HG03460 (cell line): ENCODE results near the gene PRKN.

Experiments
- ATAC-seq: cut with Tn5 transposase; IDR thresholded peaks from one replicate; pipeline ENCODE4 v1.9.1; 2021; ENCODE audit not compliant: unreplicated experiment

PRKN gene

DNA sequence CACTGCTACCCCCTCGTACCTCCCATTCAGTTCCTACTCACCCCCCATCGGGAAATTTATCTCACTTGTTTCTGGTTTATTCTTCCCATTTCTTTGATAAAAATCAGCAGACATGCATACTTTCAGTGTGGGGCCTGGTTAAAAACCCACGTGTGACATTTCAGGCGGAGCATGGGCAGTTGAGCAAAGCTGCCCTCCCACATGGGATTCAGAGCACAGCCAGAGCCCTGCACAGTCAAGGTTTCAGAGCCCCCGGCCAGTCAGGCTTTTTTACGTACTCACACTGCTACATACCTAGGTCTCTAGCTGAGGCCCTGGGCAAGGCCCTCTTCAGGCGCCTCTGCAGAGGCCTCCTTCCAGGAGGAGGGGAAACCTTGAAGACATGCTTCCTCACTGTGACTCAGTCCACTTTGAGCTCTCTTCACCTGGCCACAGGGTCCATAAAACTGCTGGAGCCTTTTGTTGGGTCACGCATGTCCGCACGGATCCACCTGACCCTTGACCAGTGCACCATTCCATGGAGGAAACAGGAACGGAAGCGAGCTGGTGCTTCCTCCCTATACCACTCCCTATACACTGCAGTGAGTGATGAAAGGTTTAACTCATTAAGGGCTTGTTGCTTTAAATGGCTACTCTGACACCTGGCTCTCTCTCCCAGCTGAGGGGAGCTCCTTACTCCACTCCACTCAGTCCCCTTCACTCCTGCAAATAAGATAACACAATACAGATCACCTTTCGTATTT lies 713.3 kb downstream of the PRKN start:
- ATAC-seq: no peak

DNA sequence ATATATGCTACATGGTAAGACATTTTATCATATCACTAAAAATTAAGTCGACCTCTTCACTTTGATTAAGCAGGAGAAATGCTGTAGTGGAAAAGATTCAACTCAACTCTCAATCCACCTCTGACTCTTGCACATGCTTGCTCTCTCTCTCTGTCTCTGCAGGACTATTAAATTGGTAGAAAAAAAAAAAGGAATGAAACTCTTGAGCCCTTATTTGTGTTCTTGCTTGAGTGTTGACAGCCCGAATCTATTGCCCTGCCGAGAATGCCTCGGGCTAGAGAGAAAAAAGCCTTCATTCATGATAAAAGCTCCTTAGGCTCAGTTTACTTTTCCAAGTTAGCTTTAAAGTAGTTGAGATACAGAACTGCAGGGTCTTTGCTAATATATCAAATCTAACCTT lies 722.2 kb downstream of the PRKN start:
- no peak for ATAC-seq

DNA sequence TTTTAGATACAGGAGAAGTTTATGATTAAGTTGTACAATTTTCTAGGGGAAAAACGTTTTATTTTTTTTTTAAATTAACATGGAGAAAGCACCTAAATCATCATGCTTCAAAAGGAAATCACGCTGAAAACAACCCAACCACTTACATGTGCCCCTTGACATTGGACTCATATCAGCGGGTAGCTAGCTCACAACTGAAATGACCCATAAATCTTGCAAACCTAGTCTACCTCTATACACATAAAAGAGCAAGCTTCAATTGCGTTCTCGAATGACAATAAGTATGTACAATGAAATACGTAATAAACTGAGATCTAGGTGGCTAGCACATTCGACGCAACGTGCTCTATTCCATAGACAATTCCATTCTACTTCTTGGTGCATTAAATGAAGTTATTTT lies 730.8 kb downstream of the PRKN start:
- ATAC-seq: no peak

DNA sequence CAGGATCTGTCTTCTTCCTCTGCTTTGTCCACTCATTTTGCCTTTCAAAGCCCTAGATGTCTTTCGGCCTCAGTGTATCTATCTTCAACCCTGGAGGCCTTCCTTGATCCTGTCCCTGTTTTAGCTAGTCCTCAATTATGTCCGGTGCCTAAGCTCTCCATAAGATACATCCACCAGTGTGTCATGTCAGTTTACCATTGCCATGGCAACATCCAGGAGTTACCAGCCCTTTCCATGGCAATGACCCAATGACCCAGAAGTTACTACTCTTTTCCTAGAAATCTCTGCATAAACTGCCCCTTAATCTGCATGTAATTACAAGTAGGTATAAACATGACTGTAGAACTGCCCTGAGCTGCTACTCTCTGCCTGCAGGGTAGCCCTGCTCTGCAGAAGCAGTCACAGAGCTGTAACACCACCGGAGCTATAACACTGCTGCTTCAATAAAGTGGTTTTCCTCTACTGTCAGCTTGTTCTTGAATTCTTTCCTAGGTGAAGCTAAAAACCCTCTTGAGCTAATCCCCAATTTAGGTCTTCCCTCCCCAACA lies 741.6 kb downstream of the PRKN start:
- no peak for ATAC-seq

DNA sequence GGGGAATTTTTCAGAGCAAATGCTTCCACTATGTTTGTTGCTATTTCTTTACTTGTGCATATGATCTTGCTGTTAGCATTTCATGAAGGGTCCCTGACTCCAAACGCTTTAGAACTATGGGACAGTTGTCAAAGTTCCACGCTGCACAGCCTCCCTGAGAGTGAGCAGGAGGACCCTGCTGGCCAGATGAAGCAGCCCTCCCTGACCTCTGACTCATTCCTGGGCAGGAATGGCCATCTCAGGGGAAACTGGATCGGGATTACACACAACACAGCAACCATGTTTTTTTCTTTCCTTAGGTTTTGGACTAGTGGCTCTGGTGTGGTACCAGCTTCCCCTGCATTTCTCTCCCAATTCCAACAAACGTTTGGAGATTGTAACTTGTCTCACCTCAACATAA lies 742.9 kb downstream of the PRKN start:
- no peak for ATAC-seq

DNA sequence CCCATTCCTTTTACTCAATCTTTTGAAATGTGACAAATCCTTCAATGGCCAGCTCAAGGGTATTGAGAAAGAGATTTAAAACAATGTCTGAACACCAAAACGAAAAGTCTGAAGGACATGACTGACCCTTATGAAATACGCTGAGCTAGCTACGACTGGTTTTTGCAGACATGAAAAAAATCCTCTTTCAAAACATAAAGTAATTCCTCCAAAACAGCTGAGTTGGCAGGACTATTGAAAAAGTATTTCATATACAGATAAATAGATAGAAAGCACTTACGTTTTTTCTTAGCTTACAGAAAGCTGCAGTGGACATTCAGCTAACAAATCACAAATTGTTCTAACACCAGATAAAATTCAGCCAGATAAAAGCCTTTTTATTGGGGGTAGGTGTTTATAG lies 751.0 kb downstream of the PRKN start:
- no peak for ATAC-seq

DNA sequence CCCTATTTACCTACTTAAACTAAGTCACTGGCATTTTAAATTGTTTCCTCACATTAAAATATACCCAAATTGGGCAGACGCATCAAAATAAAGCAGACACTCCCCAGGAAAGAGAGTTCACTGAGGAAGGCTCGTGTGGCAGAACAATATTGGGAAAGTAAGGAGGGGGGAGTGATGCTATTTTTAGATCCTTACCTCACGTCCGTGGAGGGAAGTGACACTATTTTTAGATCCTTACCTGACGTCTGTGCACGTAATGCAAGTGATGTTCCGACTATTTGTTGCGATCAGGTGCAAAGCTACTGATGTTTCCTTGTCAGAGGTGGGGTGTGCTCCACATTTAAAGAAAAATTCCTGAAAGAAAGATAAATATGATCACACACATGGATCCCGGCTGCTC lies 754.5 kb downstream of the PRKN start:
- no peak for ATAC-seq

DNA sequence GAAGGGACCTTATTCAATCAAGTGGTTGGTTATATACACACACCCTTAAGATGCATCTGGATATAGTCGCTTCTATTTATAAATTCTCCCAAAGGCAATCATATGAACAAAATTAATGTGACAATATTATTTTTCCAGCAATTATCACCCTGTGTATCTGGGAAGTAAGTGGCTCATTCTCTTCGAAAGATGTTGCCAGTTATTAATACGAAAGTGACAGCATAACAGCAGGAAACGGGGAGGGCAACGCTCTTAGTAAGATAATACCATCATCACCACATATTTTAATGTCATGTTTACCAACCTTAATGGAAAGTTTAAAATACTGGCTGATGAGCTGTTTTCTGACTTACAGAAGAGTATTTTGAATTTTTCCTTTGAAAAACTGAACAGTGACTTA lies 756.5 kb downstream of the PRKN start:
- no peak for ATAC-seq

DNA sequence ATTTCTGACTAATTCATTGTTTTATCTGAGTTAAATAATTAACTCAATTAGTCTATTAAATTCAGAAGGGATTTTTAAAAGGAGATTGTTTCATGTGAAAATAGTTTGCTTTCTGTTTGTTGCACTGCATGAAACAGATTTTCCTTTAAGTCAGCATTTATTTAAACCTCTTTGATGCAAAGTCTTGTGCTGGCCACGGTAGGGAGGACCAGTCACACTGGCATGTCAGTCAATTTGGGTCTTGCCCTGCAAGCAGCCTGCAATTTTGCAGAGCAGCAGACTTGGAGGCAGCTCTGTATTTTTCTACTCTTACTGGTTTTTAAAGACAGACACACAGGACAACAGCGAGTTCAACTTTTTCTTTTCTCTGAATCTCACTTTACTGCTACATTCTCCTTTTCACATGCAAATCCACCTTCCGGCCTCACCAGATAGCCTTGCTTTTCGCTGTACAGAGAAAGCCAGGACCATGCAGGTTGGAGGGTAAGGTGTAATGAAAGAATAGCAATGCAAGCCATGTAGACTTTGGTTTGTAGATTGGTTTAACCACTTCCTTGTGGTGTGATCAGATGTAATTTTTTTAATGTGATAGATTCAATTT lies 763.8 kb downstream of the PRKN start:
- no peak for ATAC-seq

DNA sequence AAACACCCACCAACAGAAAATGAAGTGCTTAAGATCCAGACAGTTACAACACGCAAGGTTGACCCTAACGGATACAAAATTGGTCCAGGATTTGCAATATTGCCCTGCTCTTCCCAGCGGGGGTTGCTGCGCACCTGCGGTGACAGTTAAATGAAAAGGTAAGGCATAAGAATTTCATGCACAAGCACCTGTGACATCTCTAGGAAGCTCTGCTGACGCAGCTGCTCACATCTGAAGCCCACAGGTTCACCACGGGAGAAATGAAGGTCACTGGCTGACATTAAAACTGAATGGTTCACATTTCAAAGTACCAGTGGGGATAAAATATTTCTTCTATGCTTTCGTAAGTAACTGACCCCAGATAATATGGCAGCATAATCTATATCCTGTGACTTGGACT lies 764.4 kb downstream of the PRKN start:
- ATAC-seq: no peak

DNA sequence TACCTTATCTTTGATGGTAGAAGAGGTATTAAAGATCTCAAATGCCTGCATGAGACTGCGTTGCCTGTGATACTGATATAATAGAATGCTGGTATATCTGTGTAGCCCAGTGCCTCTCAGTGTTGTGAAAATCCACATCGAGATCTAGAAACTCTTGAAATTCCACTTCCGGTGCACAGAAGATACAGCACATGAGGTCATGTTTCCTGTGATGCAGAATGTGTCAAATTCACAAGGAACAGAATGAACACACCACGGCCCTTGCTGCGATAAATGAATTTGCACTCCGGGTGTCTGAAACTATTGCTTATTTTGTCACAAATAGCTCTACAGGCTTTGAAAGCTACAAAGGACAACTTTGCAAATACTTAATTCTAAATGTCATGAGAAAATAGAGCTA lies 765.8 kb downstream of the PRKN start:
- no peak for ATAC-seq

DNA sequence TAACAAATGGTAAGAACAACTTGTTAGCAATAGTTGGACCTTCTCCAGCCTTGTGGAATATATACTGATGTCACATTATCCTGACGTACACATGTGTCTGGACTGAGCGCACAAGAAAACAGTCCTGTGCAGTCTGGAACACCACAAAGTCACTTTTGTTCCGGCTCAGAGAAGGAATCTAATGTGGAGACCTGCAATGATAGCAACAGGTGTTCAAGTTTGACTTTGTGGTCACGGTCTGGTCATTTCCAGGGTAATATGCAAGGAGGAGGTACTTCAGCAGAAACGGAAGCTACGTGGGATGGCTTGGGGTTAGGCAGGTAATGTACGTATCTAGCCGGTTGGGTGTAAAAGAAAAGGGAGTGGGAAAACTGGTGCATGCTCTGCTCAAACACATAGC lies 766.5 kb downstream of the PRKN start:
- no peak for ATAC-seq

DNA sequence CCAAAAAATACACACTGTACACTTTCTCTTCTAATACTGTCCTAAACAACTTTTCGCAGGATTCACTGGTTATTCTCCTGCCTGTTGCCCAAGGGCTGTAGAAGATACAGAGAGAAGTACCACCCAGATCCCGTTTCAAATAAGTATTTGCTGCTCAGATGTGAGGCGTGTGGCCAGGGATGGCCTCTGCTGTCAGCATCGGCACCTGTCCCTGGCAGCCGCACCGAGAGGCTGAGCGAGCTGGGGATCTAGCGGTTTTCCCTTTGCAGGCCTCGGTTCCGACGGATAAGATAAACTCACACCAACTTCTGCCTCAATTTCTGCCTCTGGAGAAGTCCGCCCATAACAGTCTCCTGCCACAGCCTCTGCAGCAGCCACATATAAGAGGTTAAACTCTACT lies 768.5 kb downstream of the PRKN start:
- ATAC-seq: no peak

DNA sequence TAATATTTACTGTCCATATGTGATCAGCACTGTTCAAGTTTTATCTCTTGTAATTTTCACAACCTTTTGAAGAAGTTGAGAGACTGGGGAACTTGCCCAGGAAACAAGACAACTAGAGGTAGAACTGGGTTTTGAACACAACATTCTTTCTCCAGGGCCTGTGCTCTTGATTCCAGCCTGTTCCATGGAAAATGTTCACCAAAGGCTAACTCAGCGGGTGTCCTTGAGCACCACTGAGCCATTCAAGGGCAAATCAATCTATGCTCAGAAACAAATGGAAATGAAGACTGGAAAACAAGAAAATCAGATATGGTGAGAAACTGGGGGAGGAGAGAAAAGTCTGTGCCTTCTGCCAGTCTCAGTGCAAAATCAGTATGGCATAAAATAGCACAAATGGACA lies 771.5 kb downstream of the PRKN start:
- ATAC-seq: no peak

DNA sequence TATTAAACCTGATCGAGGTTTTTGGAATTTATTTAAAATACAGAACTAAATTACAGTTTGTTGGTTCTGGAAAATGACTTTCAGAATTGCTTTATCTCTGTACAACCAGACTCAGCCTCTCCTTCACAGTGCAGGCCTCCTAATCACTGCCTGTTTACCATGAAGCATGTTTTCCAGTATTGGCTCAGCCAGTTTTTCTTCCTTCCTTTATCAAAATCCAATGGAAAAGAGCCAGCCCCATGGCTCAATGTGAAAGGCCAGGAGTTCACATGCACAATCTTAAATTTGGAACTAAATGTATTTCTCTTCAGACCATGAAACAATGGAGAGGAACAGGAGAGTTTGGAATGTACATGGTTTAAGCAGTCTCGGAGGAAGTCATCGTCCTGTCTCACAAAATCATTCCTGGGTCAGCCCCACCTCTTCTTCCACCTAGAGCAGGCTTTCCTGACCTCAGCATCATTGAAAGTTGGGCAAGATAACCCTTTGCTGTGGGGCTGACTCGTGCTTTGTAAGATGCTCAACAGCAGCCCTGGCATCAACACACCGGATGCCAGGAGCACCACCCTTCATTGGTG lies 772.8 kb downstream of the PRKN start:
- no peak for ATAC-seq

DNA sequence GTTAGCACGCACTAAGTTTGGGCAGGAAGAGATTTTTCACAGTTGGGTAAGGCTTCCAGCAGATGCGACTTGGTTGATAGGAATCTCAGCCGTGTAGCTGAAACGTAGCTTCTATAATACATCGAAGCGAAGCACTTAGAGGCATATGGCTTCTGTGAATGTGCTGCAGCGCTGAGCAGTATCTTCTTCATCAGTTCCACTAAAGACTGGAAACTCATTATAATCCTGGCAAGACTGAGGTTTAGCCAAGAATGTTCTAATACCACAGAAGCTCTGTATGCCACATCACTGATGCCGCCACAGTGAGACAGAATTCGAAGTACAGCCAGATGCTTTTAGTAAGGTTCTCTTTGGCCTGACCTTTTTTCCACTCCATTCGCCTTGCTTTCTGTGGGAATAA lies 773.5 kb downstream of the PRKN start:
- no peak for ATAC-seq

DNA sequence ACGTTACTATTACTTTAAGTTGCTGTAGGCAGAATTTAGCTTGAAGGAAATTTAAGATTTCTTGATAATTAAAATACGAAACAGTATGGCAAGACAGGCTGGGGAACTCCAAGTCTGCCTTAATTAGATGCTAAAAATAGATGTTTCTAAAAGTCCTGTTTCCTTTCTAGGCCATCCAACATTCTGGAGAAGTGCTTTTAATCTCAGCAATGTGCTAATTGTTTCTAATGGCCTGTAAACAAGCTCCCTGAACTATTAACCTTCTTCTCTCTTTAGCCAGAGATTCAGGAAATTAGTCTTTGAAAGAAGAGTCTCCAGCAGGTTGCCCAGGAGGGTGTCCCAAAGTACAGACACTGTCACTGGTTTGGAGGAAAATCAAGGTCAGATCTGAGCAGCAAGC lies 776.4 kb downstream of the PRKN start:
- no peak for ATAC-seq

DNA sequence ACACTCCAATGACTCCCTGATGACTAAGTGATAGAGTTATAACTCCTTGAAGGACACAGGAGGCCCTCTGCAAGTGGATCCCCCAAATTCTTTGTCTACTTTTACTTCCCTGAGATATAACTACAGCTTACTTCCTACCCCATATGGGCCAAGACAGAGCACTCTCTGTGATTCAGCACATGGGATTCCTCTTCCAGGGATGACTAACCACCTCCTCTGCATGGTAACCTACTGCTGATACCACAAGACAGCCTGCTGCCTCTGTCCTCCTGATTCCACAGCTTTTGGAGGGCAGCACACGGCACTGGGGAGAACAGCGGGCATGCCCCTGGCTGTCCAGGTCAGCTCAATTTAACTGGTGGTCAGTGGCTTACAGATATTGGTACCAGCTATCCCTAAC lies 778.0 kb downstream of the PRKN start:
- ATAC-seq: no peak

DNA sequence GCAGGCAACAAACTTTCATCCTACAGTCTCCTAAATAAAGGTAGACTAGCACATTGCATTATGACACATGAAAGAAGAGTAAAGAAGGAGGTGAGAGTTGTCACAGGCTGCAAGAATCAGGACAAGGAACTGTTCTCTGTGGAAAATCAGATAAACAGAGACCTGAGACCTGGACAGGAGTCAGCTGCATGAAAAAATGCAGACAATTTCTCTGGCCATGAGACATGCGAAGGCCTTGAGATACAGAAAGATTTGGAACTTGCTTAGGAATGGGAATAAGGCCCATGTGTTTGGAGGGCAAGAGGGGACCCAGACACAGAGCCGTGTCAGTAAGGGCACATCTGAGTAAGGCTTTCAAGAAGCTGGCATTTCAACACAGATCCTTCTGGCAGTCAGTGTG lies 779.1 kb downstream of the PRKN start:
- no peak for ATAC-seq

DNA sequence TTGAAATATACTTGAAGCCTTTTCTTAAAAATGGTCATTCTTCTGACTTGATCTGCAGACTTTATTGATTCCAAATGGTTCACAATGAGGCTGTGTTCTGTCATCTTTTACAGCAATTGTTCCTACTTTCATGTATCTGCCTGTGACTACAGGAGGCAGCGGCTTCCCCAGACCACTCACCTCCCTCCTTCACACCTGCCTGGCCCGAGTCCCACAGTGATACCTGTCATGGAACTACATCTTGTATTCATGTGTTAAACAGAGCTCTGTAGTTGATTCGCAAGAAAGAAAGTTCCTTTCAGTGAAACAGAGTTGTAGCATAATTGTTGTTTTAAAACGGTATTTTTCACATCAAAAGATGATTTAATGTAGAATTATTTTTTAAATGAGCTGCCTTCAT lies 780.2 kb downstream of the PRKN start:
- no peak for ATAC-seq

DNA sequence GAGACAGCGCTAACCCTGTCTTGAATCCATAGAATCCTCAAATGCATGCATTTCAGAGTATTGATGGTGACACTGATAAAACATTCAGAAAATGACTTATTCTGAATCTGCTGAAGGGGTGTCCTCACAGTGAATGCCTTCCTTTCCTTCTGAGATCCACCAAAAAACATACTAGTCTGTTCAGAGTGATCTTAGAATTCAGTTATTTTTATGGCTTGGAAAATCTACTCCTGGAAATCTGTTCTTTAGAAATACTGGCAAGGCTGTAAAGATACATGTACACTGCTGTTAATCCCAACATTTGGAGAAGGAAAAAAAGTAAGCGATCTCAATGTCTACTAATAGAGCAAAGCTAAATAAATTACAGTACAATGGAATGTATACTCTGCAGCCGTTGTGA lies 781.1 kb downstream of the PRKN start:
- ATAC-seq: no peak

DNA sequence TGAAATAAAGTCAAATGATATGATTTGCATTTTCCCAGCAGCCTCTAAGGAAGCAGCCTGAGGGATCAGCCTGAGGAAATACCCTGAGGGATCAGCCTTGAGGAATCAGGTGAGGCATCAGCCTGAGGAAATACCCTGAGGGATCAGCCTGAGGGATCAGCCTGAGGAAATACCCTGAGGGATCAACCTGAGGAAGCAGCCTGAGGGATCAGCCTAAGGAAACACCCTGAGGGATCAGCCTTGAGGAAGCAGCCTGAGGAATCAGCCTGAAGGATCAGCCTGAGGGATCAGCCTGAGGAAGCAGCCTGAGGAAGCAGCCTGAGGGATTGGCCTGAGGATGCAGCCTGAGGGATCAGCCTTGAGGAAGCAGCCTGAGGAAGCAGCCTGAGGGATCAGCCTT lies 784.0 kb downstream of the PRKN start:
- ATAC-seq: no peak

DNA sequence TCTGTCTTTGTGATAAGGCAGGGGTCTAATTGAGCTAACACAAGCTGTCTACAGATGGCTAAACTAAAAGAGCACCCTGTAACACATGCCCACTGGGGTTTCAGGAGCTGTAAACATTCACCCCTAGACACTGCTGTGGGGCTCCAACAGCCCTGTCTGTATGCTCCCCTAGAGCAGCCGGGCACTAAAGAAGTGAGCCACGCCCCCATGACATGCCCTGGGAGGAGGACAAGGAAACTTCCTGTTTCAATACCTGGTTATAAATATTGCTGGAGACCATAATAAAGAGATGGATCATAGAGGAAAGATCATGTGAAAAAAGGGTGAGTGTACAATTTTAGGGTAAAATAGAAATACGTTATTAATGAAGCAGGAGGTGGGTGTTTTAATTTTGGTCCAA lies 786.0 kb downstream of the PRKN start:
- no peak for ATAC-seq
